Iris pigment epithelial cell (primary cell): ENCODE measurements around the gene LRMDA.
A peak's percentile ranks its signal among the peaks of the same experiment; 100 is the strongest.

Experiments used
- DNase-seq: peaks from one replicate; pipeline ENCODE4 v3.0.0-alpha.2; 2011; ENCODE audit warnings: low read depth

Gene LRMDA

GRCh38 chr10:76175533-76176165, 744.2 kb downstream of the LRMDA start:
- no peak for DNase-seq

- no peak for DNase-seq
These were observed 744.7 kb downstream of the LRMDA start for GRCh38 chr10:76176166-76176550.

GRCh38 chr10:76177936-76178335, 746.5 kb downstream of the LRMDA start:
- no peak for DNase-seq

- DNase-seq = no peak
These were observed 747.3 kb downstream of the LRMDA start for GRCh38 chr10:76178532-76179292.

GRCh38 chr10:76179806-76180205, 748.4 kb downstream of the LRMDA start:
- DNase-seq = no peak

- DNase-seq = no peak
These were observed 753.2 kb downstream of the LRMDA start for GRCh38 chr10:76184647-76185046.

GRCh38 chr10:76185471-76186301, 754.3 kb downstream of the LRMDA start:
- no peak for DNase-seq

- no peak for DNase-seq
These were observed 756.8 kb downstream of the LRMDA start for GRCh38 chr10:76188216-76188615.

- no peak for DNase-seq
These were observed 759.3 kb downstream of the LRMDA start for GRCh38 chr10:76190634-76191270.

GRCh38 chr10:76191336-76191735, 759.9 kb downstream of the LRMDA start:
- DNase-seq = no peak

GRCh38 chr10:76192151-76192550, 760.7 kb downstream of the LRMDA start:
- no peak for DNase-seq

- DNase-seq = no peak
These were observed 761.4 kb downstream of the LRMDA start for GRCh38 chr10:76192694-76193320.

GRCh38 chr10:76195654-76196390, 764.4 kb downstream of the LRMDA start:
- DNase-seq = peak; percentile 9

GRCh38 chr10:76197293-76197692, 765.9 kb downstream of the LRMDA start:
- DNase-seq = no peak

GRCh38 chr10:76198287-76199035, 767.0 kb downstream of the LRMDA start:
- DNase-seq = no peak

- no peak for DNase-seq
These were observed 770.5 kb downstream of the LRMDA start for GRCh38 chr10:76201962-76202361.

- DNase-seq = no peak
These were observed 771.4 kb downstream of the LRMDA start for GRCh38 chr10:76202777-76203176.

- no peak for DNase-seq
These were observed 773.9 kb downstream of the LRMDA start for GRCh38 chr10:76205361-76205760.

- DNase-seq = no peak
These were observed 775.5 kb downstream of the LRMDA start for GRCh38 chr10:76206797-76207352.

GRCh38 chr10:76209135-76209534, 777.7 kb downstream of the LRMDA start:
- DNase-seq = no peak
